ENCODE data around the gene UNC119. TPM values are rescaled to one million over a fixed set of nuclear protein-coding genes. Genes with fewer than 3 reads are reported as not detected.

Gene UNC119
- total and polyA plus RNA-seq, 4 donors, result 14.0 to 20.0 (median 16.1) TPM

GRCh38 chr17:28513476-28513875 is 38.9 kb downstream of the UNC119 start:
- H3K9me3 ChIP-seq (ENCODE audit: control insufficient read depth in 4 of 4, low read length in 3 of 4), result no peaks in the 10 kb centered on the region
- H3K9ac ChIP-seq (ENCODE audit: low read depth in 1 of 2, low read length in 2 of 2), result no peak overlapping the region
- TF ChIP-seq RAD21 (IDR thresholded peaks at IDR 0.05), result no peak
- H3K27ac ChIP-seq (ENCODE audit: low read depth in 1 of 2, low read length in 2 of 2), result no peak overlapping the region
- WGBS, result 77% methylated on average over 7 of the region's 7 CpGs
- H3K27me3 ChIP-seq (ENCODE audit: control insufficient read depth in 4 of 4, insufficient read depth in 4 of 4, low read length in 3 of 4), result no peaks in the 10 kb centered on the region
- H3K4me3 ChIP-seq (ENCODE audit: low read depth in 1 of 3, low read length in 3 of 3), result no peak overlapping the region
- no peaks in the 10 kb centered on the region for H3K36me3 ChIP-seq (ENCODE audit: control insufficient read depth in 4 of 4, insufficient read depth in 3 of 4, low read depth in 1 of 4, low read length in 3 of 4)
- no peak for DNase-seq (ENCODE audit: low spot score)
- H3K4me1 ChIP-seq (ENCODE audit: control insufficient read depth in 4 of 4, insufficient read depth in 4 of 4, low read length in 3 of 4), result no peaks in the 10 kb centered on the region

GRCh38 chr17:28511858-28512461 is 40.5 kb downstream of the UNC119 start:
- WGBS, result 83% methylated on average over 3 of the region's 3 CpGs
- no peak overlapping the region for H3K27ac ChIP-seq (ENCODE audit: low read depth in 1 of 2, low read length in 2 of 2)
- H3K4me1 ChIP-seq (ENCODE audit: control insufficient read depth in 4 of 4, insufficient read depth in 4 of 4, low read length in 3 of 4), result no peaks in the 10 kb centered on the region
- H3K9me3 ChIP-seq (ENCODE audit: control insufficient read depth in 4 of 4, low read length in 3 of 4), result no peaks in the 10 kb centered on the region
- TF ChIP-seq ATF3 (IDR thresholded peaks at IDR 0.05) (no peak), HNF4A (conservative IDR thresholded peaks at IDR 0.05) (no peak), RXRA (IDR thresholded peaks at IDR 0.05) (no peak), GABPA (IDR thresholded peaks at IDR 0.05 in 1 of 2, conservative IDR thresholded peaks at IDR 0.05 in 1 of 2) (no peak), TAF1 (conservative IDR thresholded peaks at IDR 0.05) (no peak), ZBTB33 (IDR thresholded peaks at IDR 0.05) (no peak), FOXA1 (IDR thresholded peaks at IDR 0.05) (no peak), EGR1 (IDR thresholded peaks at IDR 0.05; ENCODE audit: low read depth in 2 of 2) (no peak), JUND (IDR thresholded peaks at IDR 0.05) (no peak), RAD21 (IDR thresholded peaks at IDR 0.05) (no peak), NR2F2 (IDR thresholded peaks at IDR 0.05) (no peak), HNF4G (IDR thresholded peaks at IDR 0.05) (no peak), CTCF (IDR thresholded peaks at IDR 0.05; ENCODE audit: low read depth, low read length, missing input control) (no peak), SP1 (IDR thresholded peaks at IDR 0.05) (no peak)
- DNase-seq (ENCODE audit: low spot score), result no peak
- H3K9ac ChIP-seq (ENCODE audit: low read depth in 1 of 2, low read length in 2 of 2), result no peak overlapping the region
- H3K4me3 ChIP-seq (ENCODE audit: low read depth in 1 of 3, low read length in 3 of 3), result no peak overlapping the region
- H3K27me3 ChIP-seq (ENCODE audit: control insufficient read depth in 4 of 4, insufficient read depth in 4 of 4, low read length in 3 of 4), result no peaks in the 10 kb centered on the region
- H3K36me3 ChIP-seq (ENCODE audit: control insufficient read depth in 4 of 4, insufficient read depth in 3 of 4, low read depth in 1 of 4, low read length in 3 of 4), result no peaks in the 10 kb centered on the region

- Histone ChIP-seq H3K4me1 (ENCODE audit: control insufficient read depth in 4 of 4, insufficient read depth in 4 of 4, low read length in 3 of 4) (no peaks in the 10 kb centered on the region), H3K27ac (ENCODE audit: low read depth in 1 of 2, low read length in 2 of 2) (no peak overlapping the region), H3K9me3 (ENCODE audit: control insufficient read depth in 4 of 4, low read length in 3 of 4) (no peaks in the 10 kb centered on the region), H3K4me3 (ENCODE audit: low read depth in 1 of 3, low read length in 3 of 3) (no peak overlapping the region), H3K27me3 (ENCODE audit: control insufficient read depth in 4 of 4, insufficient read depth in 4 of 4, low read length in 3 of 4) (no peaks in the 10 kb centered on the region), H3K36me3 (ENCODE audit: control insufficient read depth in 4 of 4, insufficient read depth in 3 of 4, low read depth in 1 of 4, low read length in 3 of 4) (no peaks in the 10 kb centered on the region), H3K9ac (ENCODE audit: low read depth in 1 of 2, low read length in 2 of 2) (no peak overlapping the region)
- 85% methylated on average over 7 of the region's 7 CpGs for WGBS
- TF ChIP-seq NR2F2 (IDR thresholded peaks at IDR 0.05), result no peak
- TF ChIP-seq HNF4A (conservative IDR thresholded peaks at IDR 0.05), result no peak
- TF ChIP-seq FOXA2 (IDR thresholded peaks at IDR 0.05), result no peak
- no peak for TF ChIP-seq YY1 (IDR thresholded peaks at IDR 0.05)
- no peak for TF ChIP-seq SP1 (IDR thresholded peaks at IDR 0.05)
- DNase-seq (ENCODE audit: low spot score), result no peak
These were observed 42.6 kb downstream of the UNC119 start for GRCh38 chr17:28509789-28510188.
